H54 (cell line): ENCODE results near the gene SMYD5.

Experiments used
- DNase-seq: peaks from one replicate; pipeline ENCODE4 v3.0.0; 2011; ENCODE audit warnings: low spot score, mixed read lengths; ENCODE audit not compliant: insufficient read length
- FAIRE-seq: peaks from 3 replicates; lab custom pipeline; 2011; peaks lifted over from hg19 to GRCh38; lab: Jason Lieb, UNC
- POLR2A ChIP-seq: IDR thresholded peaks from 2 replicates; pipeline ENCODE4 v1.6.1; 2011; ENCODE audit warnings: low read depth, mild to moderate bottlenecking, low read length

SMYD5 gene

GRCh38 chr2:73217826-73218225, 3.8 kb downstream of the SMYD5 start:
- no peak for FAIRE-seq
- DNase-seq = no peak
- TF ChIP-seq POLR2A = no peak

GRCh38 chr2:73218298-73218697, 4.3 kb downstream of the SMYD5 start:
- DNase-seq (peak; percentile 69), FAIRE-seq (no peak)
- no peak for TF ChIP-seq POLR2A

DNA sequence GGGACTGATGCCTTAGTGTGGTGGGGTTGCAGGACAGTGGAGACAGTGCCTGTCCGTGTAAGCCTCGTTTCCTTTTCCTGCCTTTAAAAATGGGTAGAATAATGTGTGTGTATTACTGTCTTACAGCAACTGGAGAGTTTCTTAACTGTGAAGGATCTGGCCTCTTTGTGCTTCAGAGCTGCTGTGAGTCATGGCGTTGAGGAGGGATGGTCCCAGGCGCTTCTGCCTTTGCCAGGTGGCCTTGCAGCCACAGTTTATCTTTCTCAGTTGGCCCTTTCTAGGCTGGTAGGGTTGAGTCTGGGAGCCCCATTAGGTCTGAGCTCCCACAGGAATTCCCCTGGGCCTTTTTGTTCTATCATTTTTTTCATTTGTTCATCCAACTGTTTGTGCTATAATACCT, 9.8 kb downstream of the SMYD5 start:
- no peak for DNase-seq
- no peak for TF ChIP-seq POLR2A
- FAIRE-seq = no peak

DNA sequence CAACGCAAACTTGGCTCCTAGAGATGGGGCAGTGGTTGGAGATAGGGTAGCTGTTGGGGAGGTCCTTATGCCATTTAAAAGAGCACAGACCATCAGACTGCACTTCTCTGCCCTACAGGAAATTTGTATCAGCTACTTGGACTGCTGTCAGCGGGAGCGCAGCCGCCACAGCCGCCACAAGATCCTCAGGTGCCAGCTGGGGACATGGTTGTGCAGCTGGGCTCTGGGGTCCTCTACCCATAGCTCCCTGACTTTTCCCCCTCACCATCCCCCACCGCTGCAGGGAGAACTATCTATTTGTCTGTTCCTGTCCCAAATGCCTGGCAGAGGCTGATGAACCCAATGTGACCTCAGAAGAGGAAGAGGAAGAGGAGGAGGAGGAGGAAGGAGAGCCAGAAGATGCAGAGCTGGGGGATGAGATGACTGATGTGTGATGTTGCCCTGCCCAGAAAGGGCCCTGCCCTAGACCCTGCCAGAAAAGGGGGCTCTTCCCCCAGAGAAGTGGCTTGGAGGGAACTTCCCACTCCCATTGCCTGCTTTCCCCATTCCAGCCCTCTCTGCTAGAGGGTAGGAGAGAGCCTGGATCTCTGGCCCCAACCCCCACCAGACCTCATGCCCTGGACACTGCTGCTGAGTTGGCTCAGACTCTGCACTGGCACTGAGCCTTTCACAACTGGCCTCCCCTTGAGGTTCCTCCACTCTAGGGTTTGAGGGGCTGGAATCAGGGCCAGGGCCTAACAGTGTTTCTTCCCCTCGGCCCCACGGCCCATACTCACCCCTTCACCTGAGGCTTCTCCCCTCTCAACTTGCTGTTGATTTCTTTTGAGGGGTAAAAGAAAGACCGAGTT, 11.7 kb downstream of the SMYD5 start:
- no peak for FAIRE-seq
- DNase-seq = no peak
- TF ChIP-seq POLR2A = no peak

DNA sequence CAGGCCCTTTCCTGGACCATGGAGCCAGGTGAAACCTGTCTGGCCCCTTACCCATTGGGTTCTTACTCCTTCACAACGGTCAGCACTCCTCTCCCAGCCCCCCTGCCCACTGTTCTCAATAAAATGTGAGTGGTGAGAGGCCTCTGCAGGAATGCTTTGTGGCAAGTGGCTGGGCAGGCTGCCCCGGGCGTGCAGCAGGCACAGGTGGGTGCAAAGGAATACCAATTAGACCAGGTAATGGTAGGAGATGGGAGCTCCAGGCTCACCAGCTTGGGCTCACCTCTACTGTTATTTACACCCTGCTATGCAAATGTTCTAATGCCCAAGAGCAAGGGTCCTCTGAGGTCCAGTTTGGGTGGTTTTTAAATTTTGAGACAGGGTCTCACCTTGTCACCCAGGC, 13.0 kb downstream of the SMYD5 start:
- DNase-seq (no peak), FAIRE-seq (no peak)
- no peak for TF ChIP-seq POLR2A

GRCh38 chr2:73228631-73229030, 14.6 kb downstream of the SMYD5 start:
- TF ChIP-seq POLR2A = no peak
- no peak for DNase-seq
- no peak for FAIRE-seq

GRCh38 chr2:73232403-73233153, 18.5 kb downstream of the SMYD5 start:
- TF ChIP-seq POLR2A = no peak
- no peak for FAIRE-seq
- no peak for DNase-seq

DNA sequence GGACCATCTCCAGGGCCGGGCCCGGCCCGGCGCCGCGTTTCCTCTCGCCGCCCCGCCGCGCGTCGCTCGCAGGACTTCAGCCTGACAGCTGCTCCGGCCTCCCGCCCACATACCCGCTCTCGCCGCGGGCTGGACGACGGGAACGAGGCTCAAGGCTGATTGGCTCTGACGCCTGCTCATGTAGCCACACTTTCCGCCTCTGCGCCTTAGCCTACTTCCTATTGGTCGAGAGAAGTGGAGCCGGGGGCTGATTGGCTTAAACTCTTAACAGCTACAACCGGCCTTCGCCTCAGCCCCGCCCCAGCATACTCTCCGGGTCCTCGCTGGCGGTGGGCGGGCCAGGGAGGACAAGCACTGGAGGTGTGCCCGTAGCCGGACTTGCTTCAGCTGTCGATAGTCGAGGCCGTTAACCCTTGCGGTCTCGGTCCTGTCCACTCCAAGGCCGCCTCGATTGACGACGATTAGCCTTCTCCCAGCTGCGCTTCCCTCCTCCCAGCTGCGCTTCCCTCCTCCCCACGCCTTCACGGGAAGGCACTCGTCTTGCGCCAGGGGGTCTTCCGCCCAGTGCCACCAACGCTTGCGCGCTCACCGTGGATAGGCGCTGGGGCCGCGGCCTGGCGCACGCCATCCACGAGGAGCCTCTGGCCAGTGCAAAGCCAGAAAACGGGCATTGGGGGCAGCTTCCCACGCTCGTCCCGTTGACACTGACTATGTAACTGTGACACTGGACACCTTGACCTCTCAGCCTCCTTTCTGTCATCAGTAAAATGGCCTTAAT, 19.3 kb downstream of the SMYD5 start, which contains the start of gene PRADC1:
TSS of gene PRADC1 (minus strand) at position 86 of the 778 bp plus-strand sequence. CDS start at position 7, 79 bp downstream.
- peak; percentile 95 for DNase-seq
- peak; percentile 51 for TF ChIP-seq POLR2A
- FAIRE-seq = peak; percentile 84

GRCh38 chr2:73233932-73234832, 20.1 kb downstream of the SMYD5 start, which contains the start of gene CCT7:
TSS of gene CCT7 (plus strand) at chr2:73234308. CDS start at chr2:73234379, 71 bp downstream.
- FAIRE-seq (no peak), DNase-seq (peak; percentile 68)
- TF ChIP-seq POLR2A = peak; percentile 87

DNA sequence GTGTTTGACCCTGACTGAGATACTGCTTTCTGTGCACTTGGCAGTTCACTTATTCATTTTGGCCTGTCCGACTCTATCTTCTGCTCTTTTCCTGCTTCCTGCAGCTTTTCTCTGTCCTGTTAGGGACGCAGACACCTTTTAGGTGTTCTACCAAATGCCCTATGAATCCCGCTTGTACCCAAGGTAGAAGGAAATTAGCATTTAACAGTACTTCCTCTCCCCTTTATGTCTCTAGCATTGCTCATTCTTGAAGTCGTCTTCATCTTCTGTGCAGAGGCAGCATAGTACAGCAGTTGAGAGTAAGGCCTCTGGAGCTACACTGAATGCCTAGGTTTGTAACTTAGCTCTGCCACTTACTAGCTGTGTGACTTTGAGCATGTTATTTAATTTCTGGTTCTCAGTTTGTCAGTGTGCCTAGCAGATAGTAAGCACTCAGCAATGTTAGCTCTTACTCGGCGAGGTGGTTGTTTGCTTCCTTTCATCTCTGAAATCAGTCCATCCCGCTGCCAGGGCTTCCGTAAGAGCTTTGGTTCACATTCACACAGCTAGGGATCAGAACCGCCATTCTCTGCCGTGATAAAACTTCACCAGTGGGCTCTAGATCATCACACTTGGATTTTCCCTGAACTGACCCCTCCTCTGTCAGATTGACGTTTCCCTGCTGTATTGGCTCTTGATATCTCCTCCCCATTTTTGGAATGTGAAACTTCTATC, 21.4 kb downstream of the SMYD5 start:
- no peak for FAIRE-seq
- no peak for DNase-seq
- TF ChIP-seq POLR2A = no peak

GRCh38 chr2:73237168-73237567, 23.1 kb downstream of the SMYD5 start:
- FAIRE-seq (no peak), DNase-seq (no peak)
- TF ChIP-seq POLR2A = no peak

- FAIRE-seq (no peak), DNase-seq (no peak)
- no peak for TF ChIP-seq POLR2A
Measured at GRCh38 chr2:73238149-73238548, 24.1 kb downstream of the SMYD5 start.
